Progenitor cell of endocrine pancreas (in vitro differentiated cells): Measurements from ENCODE around the gene PCBP3. TPM values are rescaled to one million over a fixed set of nuclear protein-coding genes. Genes with fewer than 3 reads are reported as not detected.
"Not testable (repeated sequence)": the region's sequence is repeated elsewhere in the genome, so short reads cannot be mapped to it uniquely, and the experiment has no call there.

Experiments
- DNase-seq: peaks from one replicate; pipeline ENCODE4 v3.0.0; 2021; ENCODE audit warnings: low spot score; ENCODE audit not compliant: unreplicated experiment
- H3K27ac Mint-ChIP-seq: 2 replicates; pipeline ENCODE4 v1.8.0; 2021; ENCODE audit warnings: mild to moderate bottlenecking, moderate library complexity, mixed read lengths
- H3K27me3 Mint-ChIP-seq: 2 replicates; pipeline ENCODE4 v1.8.0; 2021; ENCODE audit warnings: mixed read lengths
- H3K36me3 Mint-ChIP-seq: 2 replicates; pipeline ENCODE4 v1.8.0; 2022; ENCODE audit warnings: mixed read lengths; ENCODE audit not compliant: insufficient read depth
- H3K4me1 Mint-ChIP-seq: 2 replicates; pipeline ENCODE4 v1.8.0; 2021; ENCODE audit warnings: low read depth, mixed read lengths
- H3K4me3 Mint-ChIP-seq: 2 replicates; pipeline ENCODE4 v1.8.0; 2021; ENCODE audit warnings: low read depth, mild to moderate bottlenecking, moderate library complexity, mixed read lengths
- H3K9me3 Mint-ChIP-seq: 2 replicates; pipeline ENCODE4 v1.8.0; 2021; ENCODE audit warnings: low read depth, mixed read lengths
- total RNA-seq: library from RNA; stranded (reverse); gene quantifications from 2 replicates; pipeline ENCODE4 v1.2.1, GENCODE V29; 2021
- TF ChIP-seq, protein P1 (sequence below): fragments of 200-600 bp; sonication (generic); IDR thresholded peaks from one replicate; pipeline ENCODE4 v1.5.0; 2021; ENCODE audit warnings: antibody characterized with exemption, mild to moderate bottlenecking; ENCODE audit not compliant: unreplicated experiment

Gene PCBP3
- total RNA-seq, 1 donor from 2014 or later, result 3.7 TPM

GRCh38 chr21:45617021-45617921 is 26.3 kb upstream of the PCBP3 start:
- H3K9me3 Mint-ChIP-seq, result no peaks in the 10 kb centered on the region
- DNase-seq, result no peak
- H3K4me1 Mint-ChIP-seq, result no peaks in the 10 kb centered on the region
- H3K27me3 Mint-ChIP-seq, result peaks cover 30% of the 10 kb centered on the region
- TF ChIP-seq, protein P1, sequence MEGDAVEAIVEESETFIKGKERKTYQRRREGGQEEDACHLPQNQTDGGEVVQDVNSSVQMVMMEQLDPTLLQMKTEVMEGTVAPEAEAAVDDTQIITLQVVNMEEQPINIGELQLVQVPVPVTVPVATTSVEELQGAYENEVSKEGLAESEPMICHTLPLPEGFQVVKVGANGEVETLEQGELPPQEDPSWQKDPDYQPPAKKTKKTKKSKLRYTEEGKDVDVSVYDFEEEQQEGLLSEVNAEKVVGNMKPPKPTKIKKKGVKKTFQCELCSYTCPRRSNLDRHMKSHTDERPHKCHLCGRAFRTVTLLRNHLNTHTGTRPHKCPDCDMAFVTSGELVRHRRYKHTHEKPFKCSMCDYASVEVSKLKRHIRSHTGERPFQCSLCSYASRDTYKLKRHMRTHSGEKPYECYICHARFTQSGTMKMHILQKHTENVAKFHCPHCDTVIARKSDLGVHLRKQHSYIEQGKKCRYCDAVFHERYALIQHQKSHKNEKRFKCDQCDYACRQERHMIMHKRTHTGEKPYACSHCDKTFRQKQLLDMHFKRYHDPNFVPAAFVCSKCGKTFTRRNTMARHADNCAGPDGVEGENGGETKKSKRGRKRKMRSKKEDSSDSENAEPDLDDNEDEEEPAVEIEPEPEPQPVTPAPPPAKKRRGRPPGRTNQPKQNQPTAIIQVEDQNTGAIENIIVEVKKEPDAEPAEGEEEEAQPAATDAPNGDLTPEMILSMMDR, result no peak
- no peak overlapping the region for H3K27ac Mint-ChIP-seq
- H3K4me3 Mint-ChIP-seq, result no peak overlapping the region
- no peaks in the 10 kb centered on the region for H3K36me3 Mint-ChIP-seq

- Mint-ChIP-seq H3K36me3 (no peaks in the 10 kb centered on the region), H3K27ac (no peak overlapping the region), H3K27me3 (peaks cover 30% of the 10 kb centered on the region), H3K4me3 (no peak overlapping the region), H3K9me3 (no peaks in the 10 kb centered on the region), H3K4me1 (no peaks in the 10 kb centered on the region)
- TF ChIP-seq, protein P1, result no peak
- DNase-seq, result no peak
Measured at GRCh38 chr21:45618287-45618686, 25.2 kb upstream of the PCBP3 start.

DNA sequence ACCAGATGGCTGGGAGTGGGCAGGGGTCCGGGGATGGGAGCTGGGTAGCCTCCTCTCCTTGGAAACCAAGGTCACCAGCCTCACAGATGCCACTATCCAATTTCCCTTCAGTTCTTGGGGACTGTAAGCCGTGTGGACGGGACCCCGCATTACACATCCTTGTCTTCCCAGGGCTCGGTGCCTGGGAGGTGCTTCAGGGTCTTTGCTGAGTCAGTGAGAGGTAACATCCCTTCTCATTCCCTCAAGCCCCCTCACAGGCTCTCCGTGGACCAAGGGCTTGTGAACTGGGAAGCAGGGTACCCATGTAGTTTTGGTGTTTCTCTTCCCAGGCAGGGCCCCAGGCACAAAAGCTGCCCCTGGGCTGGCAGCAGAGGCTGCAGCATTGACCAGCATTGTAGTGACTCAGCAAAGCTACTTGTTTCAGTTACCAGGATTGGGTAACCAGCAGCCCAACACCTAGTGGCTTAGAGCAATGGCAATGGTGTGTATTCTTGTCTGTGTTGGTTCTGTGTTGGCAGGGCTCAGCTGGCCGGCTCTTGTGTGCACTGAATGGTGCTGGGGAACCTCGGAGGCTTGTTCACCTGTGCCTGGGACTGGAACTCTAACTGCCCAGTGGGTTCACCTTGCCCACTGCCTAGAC is 24.6 kb upstream of the PCBP3 start:
- Mint-ChIP-seq H3K27ac (no peak overlapping the region), H3K9me3 (no peaks in the 10 kb centered on the region), H3K27me3 (peaks cover 28% of the 10 kb centered on the region), H3K36me3 (no peaks in the 10 kb centered on the region), H3K4me1 (no peaks in the 10 kb centered on the region), H3K4me3 (no peak overlapping the region)
- no peak for DNase-seq
- TF ChIP-seq, protein P1, result no peak

- Mint-ChIP-seq H3K36me3 (no peaks in the 10 kb centered on the region), H3K4me3 (no peak overlapping the region), H3K27ac (no peak overlapping the region), H3K9me3 (no peaks in the 10 kb centered on the region), H3K27me3 (peaks cover 29% of the 10 kb centered on the region), H3K4me1 (no peaks in the 10 kb centered on the region)
- TF ChIP-seq, protein P1, result no peak
- no peak for DNase-seq
Measured at GRCh38 chr21:45620201-45620923, 23.2 kb upstream of the PCBP3 start.

DNA sequence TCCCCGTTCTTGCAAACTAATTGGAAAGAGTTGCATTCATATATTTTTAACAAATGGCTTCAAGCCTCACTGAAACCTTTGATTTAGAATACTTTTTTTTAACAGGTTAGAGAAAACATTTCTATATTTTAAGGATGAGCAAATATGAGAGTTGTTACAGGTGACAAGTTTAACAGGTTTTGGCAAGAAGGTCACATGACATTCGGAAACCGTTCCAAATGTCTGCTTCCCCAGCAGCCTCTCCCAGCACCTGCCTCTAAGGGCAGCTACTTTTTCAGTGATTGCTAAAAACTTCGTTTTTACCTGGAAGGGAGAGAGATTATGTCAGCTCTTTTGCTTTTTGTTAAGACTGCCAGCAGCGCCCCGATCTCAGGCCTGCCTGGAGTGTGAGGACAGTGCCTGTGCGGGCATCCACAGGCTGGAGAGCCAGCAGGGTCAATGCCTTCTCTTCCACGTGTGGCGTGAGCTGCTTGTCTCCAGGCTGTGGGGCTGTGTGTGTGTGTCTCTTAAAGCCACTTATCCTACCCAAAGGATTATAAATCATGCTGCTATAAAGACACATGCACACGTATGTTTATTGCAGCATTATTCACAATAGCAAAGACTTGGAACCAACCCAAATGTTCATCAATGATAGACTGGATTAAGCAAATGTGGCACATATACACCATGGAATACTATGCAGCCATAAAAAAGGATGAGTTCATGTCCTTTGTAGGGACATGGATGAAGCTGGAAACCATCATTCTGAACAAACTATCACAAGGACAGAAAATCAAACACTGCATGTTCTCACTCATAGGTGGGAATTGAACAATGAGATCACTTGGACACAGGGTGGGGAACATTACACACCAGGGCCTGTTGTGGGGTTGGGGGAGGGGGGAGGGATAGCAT is 21.8 kb upstream of the PCBP3 start:
- peaks cover 29% of the 10 kb centered on the region for H3K27me3 Mint-ChIP-seq
- not testable (repeated sequence) for H3K27ac Mint-ChIP-seq, H3K9me3 Mint-ChIP-seq, H3K4me3 Mint-ChIP-seq, H3K36me3 Mint-ChIP-seq, H3K4me1 Mint-ChIP-seq, DNase-seq
